ENCODE results near the gene GORAB.

GORAB gene

GRCh38 chr1:170539154-170539553 is 7.2 kb downstream of the GORAB start:
- DNase-seq: no peak

- DNase-seq: peak; percentile 95
Observed at GRCh38 chr1:170544624-170545023, 12.7 kb downstream of the GORAB start.

- no peak for DNase-seq
Observed at GRCh38 chr1:170545476-170545875, 13.5 kb downstream of the GORAB start.

GRCh38 chr1:170547255-170547654 is 15.3 kb downstream of the GORAB start:
- DNase-seq: no peak

GRCh38 chr1:170548497-170548896 is 16.5 kb downstream of the GORAB start:
- no peak for DNase-seq

- DNase-seq: no peak
Observed at GRCh38 chr1:170555370-170555769, 23.4 kb downstream of the GORAB start.

GRCh38 chr1:170556917-170557316 is 25.0 kb downstream of the GORAB start:
- no peak for DNase-seq

GRCh38 chr1:170558731-170559130 is 26.8 kb downstream of the GORAB start:
- no peak for DNase-seq

- no peak for DNase-seq
Observed at GRCh38 chr1:170559166-170559565, 27.2 kb downstream of the GORAB start.

GRCh38 chr1:170560681-170561285 is 28.8 kb downstream of the GORAB start:
- no peak for DNase-seq

- DNase-seq: no peak
Observed at GRCh38 chr1:170562646-170563338, 30.8 kb downstream of the GORAB start.

- no peak for DNase-seq
Observed at GRCh38 chr1:170567214-170567613, 35.2 kb downstream of the GORAB start.

GRCh38 chr1:170568197-170568596 is 36.2 kb downstream of the GORAB start:
- no peak for DNase-seq

- DNase-seq: no peak
Observed at GRCh38 chr1:170576980-170577379, 45.0 kb downstream of the GORAB start.

GRCh38 chr1:170578359-170578758 is 46.4 kb downstream of the GORAB start:
- no peak for DNase-seq

GRCh38 chr1:170580636-170581440 is 48.9 kb downstream of the GORAB start:
- DNase-seq: no peak

- DNase-seq: peak; percentile 96
Observed at GRCh38 chr1:170583186-170583585, 51.2 kb downstream of the GORAB start.

GRCh38 chr1:170586321-170587252 is 54.6 kb downstream of the GORAB start:
- DNase-seq: no peak

- no peak for DNase-seq
Observed at GRCh38 chr1:170587253-170587593, 55.3 kb downstream of the GORAB start.

- peak; percentile 88 for DNase-seq
Observed at GRCh38 chr1:170590921-170591705, 59.1 kb downstream of the GORAB start.

GRCh38 chr1:170592591-170593111 is 60.7 kb downstream of the GORAB start:
- peak; percentile 61 for DNase-seq
